PFSK-1 (cell line): ENCODE measurements around the gene ADCY2.

ENCODE experiments used
- POLR2AphosphoS5 ChIP-seq: IDR thresholded peaks from 2 replicates; pipeline ENCODE4 v1.6.1; 2012; ENCODE audit warnings: low read depth, mild to moderate bottlenecking, control low read depth, low read length, moderate library complexity
- SIN3A ChIP-seq: IDR thresholded peaks from 2 replicates; pipeline ENCODE4 v1.6.1; 2012; ENCODE audit warnings: mild to moderate bottlenecking, low read length, moderate library complexity, borderline replicate concordance; ENCODE audit not compliant: insufficient read depth
- TF ChIP-seq, protein P1 (sequence below), 2 experiments: IDR thresholded peaks; 2 replicates each; pipeline versions ENCODE4 v1.6.1 to v1.8.0; 2011 to 2012; ENCODE audit warnings: low read depth in 2 of 2, low read length in 2 of 2, control low read depth in 1 of 2, inconsistent platforms in 1 of 2, mild to moderate bottlenecking in 1 of 2, moderate library complexity in 1 of 2; ENCODE audit not compliant: insufficient read depth in 1 of 2

DNA sequence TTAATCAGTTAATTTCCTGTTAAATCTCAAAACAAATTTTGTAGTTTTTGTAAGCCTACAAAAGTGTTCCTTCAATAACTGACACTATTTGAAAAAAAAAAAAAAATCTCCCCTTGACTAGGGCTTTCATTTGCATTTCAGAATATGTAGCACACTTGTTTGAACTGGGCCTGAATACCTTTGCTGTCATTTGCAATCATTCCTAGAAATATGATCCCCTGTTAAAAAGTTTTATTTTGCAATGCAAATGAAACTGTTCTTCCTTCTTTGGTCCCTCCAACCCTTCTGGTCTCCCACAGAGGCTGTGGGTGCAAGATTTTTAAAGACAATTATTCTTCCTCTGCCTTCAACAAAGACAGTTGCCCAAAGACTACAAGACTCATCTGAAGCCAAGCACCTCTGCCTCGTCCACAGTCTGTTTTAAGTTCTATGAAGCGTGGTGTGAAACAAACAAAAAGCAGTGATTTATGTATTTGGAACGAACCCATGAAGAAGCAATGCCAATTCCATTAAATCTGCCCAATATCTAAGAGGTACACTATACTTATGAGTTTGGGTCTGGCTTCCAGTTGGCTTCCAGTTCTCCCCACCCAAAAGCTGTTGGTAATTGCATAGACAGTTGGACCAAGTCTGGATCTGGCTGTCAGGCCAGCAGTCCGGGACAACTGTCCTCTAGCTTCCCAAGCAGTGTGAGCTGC is 388.9 kb downstream of the ADCY2 start:
- TF ChIP-seq POLR2AphosphoS5 (no peak), SIN3A (no peak)
- TF ChIP-seq, protein P1, sequence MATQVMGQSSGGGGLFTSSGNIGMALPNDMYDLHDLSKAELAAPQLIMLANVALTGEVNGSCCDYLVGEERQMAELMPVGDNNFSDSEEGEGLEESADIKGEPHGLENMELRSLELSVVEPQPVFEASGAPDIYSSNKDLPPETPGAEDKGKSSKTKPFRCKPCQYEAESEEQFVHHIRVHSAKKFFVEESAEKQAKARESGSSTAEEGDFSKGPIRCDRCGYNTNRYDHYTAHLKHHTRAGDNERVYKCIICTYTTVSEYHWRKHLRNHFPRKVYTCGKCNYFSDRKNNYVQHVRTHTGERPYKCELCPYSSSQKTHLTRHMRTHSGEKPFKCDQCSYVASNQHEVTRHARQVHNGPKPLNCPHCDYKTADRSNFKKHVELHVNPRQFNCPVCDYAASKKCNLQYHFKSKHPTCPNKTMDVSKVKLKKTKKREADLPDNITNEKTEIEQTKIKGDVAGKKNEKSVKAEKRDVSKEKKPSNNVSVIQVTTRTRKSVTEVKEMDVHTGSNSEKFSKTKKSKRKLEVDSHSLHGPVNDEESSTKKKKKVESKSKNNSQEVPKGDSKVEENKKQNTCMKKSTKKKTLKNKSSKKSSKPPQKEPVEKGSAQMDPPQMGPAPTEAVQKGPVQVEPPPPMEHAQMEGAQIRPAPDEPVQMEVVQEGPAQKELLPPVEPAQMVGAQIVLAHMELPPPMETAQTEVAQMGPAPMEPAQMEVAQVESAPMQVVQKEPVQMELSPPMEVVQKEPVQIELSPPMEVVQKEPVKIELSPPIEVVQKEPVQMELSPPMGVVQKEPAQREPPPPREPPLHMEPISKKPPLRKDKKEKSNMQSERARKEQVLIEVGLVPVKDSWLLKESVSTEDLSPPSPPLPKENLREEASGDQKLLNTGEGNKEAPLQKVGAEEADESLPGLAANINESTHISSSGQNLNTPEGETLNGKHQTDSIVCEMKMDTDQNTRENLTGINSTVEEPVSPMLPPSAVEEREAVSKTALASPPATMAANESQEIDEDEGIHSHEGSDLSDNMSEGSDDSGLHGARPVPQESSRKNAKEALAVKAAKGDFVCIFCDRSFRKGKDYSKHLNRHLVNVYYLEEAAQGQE (IDR thresholded peaks at IDR 0.05; ENCODE audit: insufficient read depth in 1 of 2, low read depth in 2 of 2, low read length in 2 of 2) = no peak
